Activated CD8-positive, alpha-beta memory T cell treated with anti-CD3 and anti-CD28 coated beads for 1 hour (primary cell): ENCODE data around the gene TIPARP.
"Not testable (repeated sequence)": the region's sequence is repeated elsewhere in the genome, so short reads cannot be mapped to it uniquely, and the experiment has no call there.

Experiments
- DNase-seq, 2 donors: peaks; one replicate each; pipeline ENCODE4 v3.0.0-alpha.2; 2020; ENCODE audit warnings: low read depth in 1 of 2; ENCODE audit errors: extremely low read depth in 1 of 2

Gene TIPARP

GRCh38 chr3:156646958-156647357 lies 27.4 kb upstream of the TIPARP start:
- no peak for DNase-seq

GRCh38 chr3:156648086-156648485 lies 26.3 kb upstream of the TIPARP start:
- DNase-seq, result no peak

GRCh38 chr3:156649681-156650080 lies 24.7 kb upstream of the TIPARP start:
- no peak for DNase-seq

GRCh38 chr3:156652661-156653060 lies 21.7 kb upstream of the TIPARP start:
- not testable (repeated sequence) for DNase-seq

GRCh38 chr3:156654834-156655233 lies 19.6 kb upstream of the TIPARP start:
- no peak for DNase-seq

- DNase-seq, result no peak
These were observed 18.4 kb upstream of the TIPARP start for GRCh38 chr3:156655819-156656550.

GRCh38 chr3:156657440-156657839 lies 16.9 kb upstream of the TIPARP start:
- DNase-seq, result no peak

GRCh38 chr3:156657862-156658731 lies 16.3 kb upstream of the TIPARP start:
- no peak for DNase-seq

- DNase-seq, result no peak
These were observed 15.7 kb upstream of the TIPARP start for GRCh38 chr3:156658732-156659090.

GRCh38 chr3:156659260-156659659 lies 15.1 kb upstream of the TIPARP start:
- no peak for DNase-seq

- no peak for DNase-seq
These were observed 13.2 kb upstream of the TIPARP start for GRCh38 chr3:156661155-156661554.

- no peak for DNase-seq
These were observed 10.2 kb upstream of the TIPARP start for GRCh38 chr3:156664011-156664830.

- no peak for DNase-seq
These were observed 9.6 kb upstream of the TIPARP start for GRCh38 chr3:156664831-156665178.

GRCh38 chr3:156665291-156665690 lies 9.1 kb upstream of the TIPARP start:
- DNase-seq, result no peak

GRCh38 chr3:156666073-156666472 lies 8.3 kb upstream of the TIPARP start:
- DNase-seq, result no peak

- no peak for DNase-seq
These were observed 6.2 kb upstream of the TIPARP start for GRCh38 chr3:156668073-156668763.

- DNase-seq, result no peak
These were observed 4.3 kb upstream of the TIPARP start for GRCh38 chr3:156670077-156670476.

GRCh38 chr3:156670652-156671051 lies 3.7 kb upstream of the TIPARP start:
- DNase-seq, result no peak

GRCh38 chr3:156673732-156674045 lies 701 bp upstream of the TIPARP start:
- no peak for DNase-seq

- DNase-seq, result peak in 1 of 2 donors; percentile 15
These were observed 780 bp downstream of the TIPARP start for GRCh38 chr3:156674911-156675829.
